B cell (primary cell): ENCODE measurements around the gene DLD. TPM values are rescaled to one million over a fixed set of nuclear protein-coding genes. Genes with fewer than 3 reads are reported as not detected.

ENCODE experiments used
- ATAC-seq: fragments of 200-7000 bp; cut with Tn5 transposase; one replicate; pipeline ENCODE4 v1.10.0; 2021; ENCODE audit warnings: low read depth, mild to moderate bottlenecking, moderate number of reproducible peaks, moderate library complexity
- CTCF ChIA-PET: fragments of 350-600 bp; sonication (Branson Sonifier 250); formaldehyde crosslinking; loops from one replicate; lab custom pipeline; 2021; ENCODE audit warnings: antibody characterized with exemption, inconsistent platforms; lab: Charles Lee
- POLR2A ChIA-PET: fragments of 350-600 bp; sonication (Branson Sonifier 250); formaldehyde crosslinking; loops from one replicate; lab custom pipeline; 2021; ENCODE audit warnings: antibody characterized with exemption; lab: Charles Lee
- DNase-seq: peaks from one replicate; pipeline ENCODE4 v3.0.0; 2013
- H2AFZ ChIP-seq: 2 replicates; pipeline ENCODE4 v1.6.1; 2012; ENCODE audit warnings: mild to moderate bottlenecking, low read depth, low read length; ENCODE audit not compliant: insufficient read depth, poor library complexity, severe bottlenecking
- H3K27ac ChIP-seq, 2 donors: 1 replicate in 1 of 2; 2 replicates in 1 of 2; pipeline ENCODE4 v1.5.1; 2012 to 2013; ENCODE audit warnings: low read length in 2 of 2, mild to moderate bottlenecking in 2 of 2, moderate library complexity in 1 of 2
- H3K27me3 ChIP-seq, 4 experiments: fragments of 200-600 bp in 1 of 4; sonication (generic) in 1 of 4; replicated peaks in 1 of 4; 1 replicate in 2 of 4; 2 replicates in 2 of 4; pipeline versions ENCODE4 v1.6.1 to v1.7.0; 2013 to 2016; ENCODE audit warnings: low read length in 3 of 4, mild to moderate bottlenecking in 2 of 4, mixed read lengths in 1 of 4, moderate library complexity in 1 of 4; ENCODE audit not compliant: insufficient read depth in 4 of 4, control insufficient read depth in 3 of 4; ENCODE audit errors: control extremely low read depth in 1 of 4
- H3K36me3 ChIP-seq, 2 experiments: replicated peaks in 1 of 2; 1 replicate in 1 of 2; 2 replicates in 1 of 2; pipeline versions ENCODE4 v1.6.1 to v1.7.1; 2013; ENCODE audit warnings: low read length in 1 of 2; ENCODE audit not compliant: insufficient read depth in 2 of 2, control insufficient read depth in 1 of 2; ENCODE audit errors: control extremely low read depth in 1 of 2, extremely low read depth in 1 of 2
- H3K4me1 ChIP-seq, 2 donors: fragments of 200-600 bp in 1 of 2; sonication (generic) in 1 of 2; 1 replicate in 1 of 2; 2 replicates in 1 of 2; pipeline versions ENCODE4 v1.5.1 to v1.6.1; 2013 to 2017; ENCODE audit warnings: low read length in 2 of 2; ENCODE audit not compliant: control insufficient read depth in 2 of 2, insufficient read depth in 2 of 2
- H3K4me2 ChIP-seq: replicated peaks from 2 replicates; pipeline ENCODE3; 2012; ENCODE audit warnings: mild to moderate bottlenecking, low read depth, low read length; ENCODE audit not compliant: poor library complexity, severe bottlenecking
- H3K4me3 ChIP-seq, 5 experiments: fragments of 200-600 bp in 1 of 5; sonication (generic) in 1 of 5; 1 replicate in 3 of 5; 2 replicates in 2 of 5; pipeline versions ENCODE4 v1.5.1 to v1.7.0; 2011 to 2016; ENCODE audit warnings: low read length in 4 of 5, mild to moderate bottlenecking in 4 of 5, low read depth in 2 of 5, control low read depth in 1 of 5, moderate library complexity in 1 of 5; ENCODE audit not compliant: insufficient read depth in 1 of 5; ENCODE audit errors: control extremely low read depth in 1 of 5, extremely low read depth in 1 of 5
- H3K79me2 ChIP-seq: fragments of 200-600 bp; sonication (generic); one replicate; pipeline ENCODE4 v1.6.0; 2016; ENCODE audit warnings: low read length; ENCODE audit not compliant: control insufficient read depth, insufficient read depth
- H3K9ac ChIP-seq: fragments of 200-600 bp; sonication (generic); 2 replicates; pipeline ENCODE4 v1.6.1; 2017; ENCODE audit warnings: mild to moderate bottlenecking, low read length, moderate library complexity
- H3K9me3 ChIP-seq, 3 donors: one replicate each; pipeline versions ENCODE4 v1.6.1 to v1.7.1; 2013; ENCODE audit warnings: low read length in 2 of 3; ENCODE audit not compliant: control insufficient read depth in 2 of 3, insufficient read depth in 1 of 3; ENCODE audit errors: control extremely low read depth in 1 of 3
- H4K20me1 ChIP-seq: 2 replicates; pipeline ENCODE4 v1.6.0; 2012; ENCODE audit warnings: mild to moderate bottlenecking, low read length; ENCODE audit not compliant: insufficient read depth, control insufficient read depth, poor library complexity, severe bottlenecking
- H3K27ac Mint-ChIP-seq: one replicate; pipeline ENCODE4 v1.8.0; 2021; ENCODE audit warnings: mixed read lengths
- H3K27me3 Mint-ChIP-seq: one replicate; pipeline ENCODE4 v1.8.0; 2021; ENCODE audit warnings: mixed read lengths
- H3K4me1 Mint-ChIP-seq: one replicate; pipeline ENCODE4 v1.8.0; 2021; ENCODE audit warnings: mixed read lengths
- H3K4me3 Mint-ChIP-seq: one replicate; pipeline ENCODE4 v1.8.0; 2021; ENCODE audit warnings: mixed read lengths
- H3K9me3 Mint-ChIP-seq: one replicate; pipeline ENCODE4 v1.8.0; 2022; ENCODE audit warnings: mixed read lengths; ENCODE audit not compliant: insufficient read depth
- CTCF ChIP-seq: fragments of 200-600 bp; IDR thresholded peaks from one replicate; pipeline ENCODE4 v1.8.0; 2022; ENCODE audit warnings: antibody characterized with exemption, mild to moderate bottlenecking
- EZH2 ChIP-seq: IDR thresholded peaks from 2 replicates; pipeline ENCODE4 v1.6.1; 2012; ENCODE audit warnings: borderline replicate concordance, low read depth, mild to moderate bottlenecking, moderate library complexity, low read length; ENCODE audit not compliant: insufficient read depth, poor library complexity, severe bottlenecking
- WGBS: methylation state at CpG from one replicate; pipeline ENCODE4 v1.1.5; 2013; ENCODE audit warnings: missing lambda C conversion rate; ENCODE audit not compliant: insufficient coverage; 5-methylcytosine and 5-hydroxymethylcytosine counted together
- intact Hi-C: fragments of 100-400 bp; cut with micrococcal nuclease; formaldehyde crosslinking; loops from one replicate; pipeline ENCODE4 v1.10.0; 2022
- polyA plus RNA-seq: library from polyadenylated mRNA; depleted of rRNA; stranded (reverse); fragments of >200 nt; gene quantifications from 2 replicates; pipeline ENCODE4 v1.2.3, GENCODE V29; 2012
- total RNA-seq, 2 donors: library from RNA; stranded (reverse); fragments of 120-200 nt in 1 of 2; gene quantifications; 1 replicate in 1 of 2; 2 replicates in 1 of 2; pipeline versions ENCODE4 v1.2.3 to v1.2.4, GENCODE V29; 2013 to 2022

Gene DLD
- total and polyA plus RNA-seq, 2 donors (not counting 1 experiment from before 2014, with no cell fraction given): 26.7 to 47.9 TPM

DNA sequence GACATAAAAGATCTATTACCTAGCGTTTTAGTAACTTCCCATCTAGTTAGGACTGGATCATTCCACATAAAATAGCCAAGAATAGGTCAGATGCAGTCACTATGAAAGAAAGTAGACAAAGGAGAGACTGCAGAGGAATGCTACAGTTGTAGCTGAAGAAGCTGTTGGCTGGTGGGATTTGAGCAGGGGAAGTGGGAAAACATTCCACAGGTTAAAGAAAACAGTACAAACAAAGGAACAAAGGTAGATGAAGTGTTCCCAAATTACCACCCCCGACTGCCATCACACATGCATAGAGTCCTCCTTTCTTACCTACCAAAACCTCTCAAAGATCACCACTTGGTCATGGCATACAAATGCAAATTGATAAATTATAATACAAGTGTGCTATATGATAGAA lies 41.8 kb downstream of the DLD start:
- H2AFZ ChIP-seq: no peak overlapping the region
- TF ChIP-seq CTCF: no peak
- no peak for TF ChIP-seq EZH2
- ChIA-PET CTCF (no interaction called here), POLR2A (no interaction called here)
- no peak overlapping the region for H3K4me2 ChIP-seq
- no peak for ATAC-seq
- DNase-seq: no peak
- H3K27ac Mint-ChIP-seq: no peak overlapping the region
- WGBS: no CpG with 5 or more reads among the region's 2 CpGs
- H3K79me2 ChIP-seq: no peaks in the 10 kb centered on the region
- H3K9me3 Mint-ChIP-seq: no peaks in the 10 kb centered on the region
- intact Hi-C loops: no loop called here
- no peak overlapping the region for H3K4me3 Mint-ChIP-seq
- H3K9me3 ChIP-seq: no peaks in the 10 kb centered on the region
- no peaks in the 10 kb centered on the region for H4K20me1 ChIP-seq
- H3K9ac ChIP-seq: no peak overlapping the region
- H3K27me3 Mint-ChIP-seq: no peaks in the 10 kb centered on the region
- no peak overlapping the region for H3K4me3 ChIP-seq
- H3K27me3 ChIP-seq: no peaks in the 10 kb centered on the region
- no peak overlapping the region for H3K27ac ChIP-seq
- no peaks in the 10 kb centered on the region for H3K4me1 Mint-ChIP-seq
- peaks cover 0 to 3% of the 10 kb centered on the region in 2 experiments for H3K36me3 ChIP-seq
- H3K4me1 ChIP-seq: no peaks in the 10 kb centered on the region

GRCh38 chr7:107933386-107934013 lies 42.5 kb downstream of the DLD start:
- Histone ChIP-seq H2AFZ (no peak overlapping the region), H4K20me1 (no peaks in the 10 kb centered on the region), H3K79me2 (no peaks in the 10 kb centered on the region), H3K9me3 (no peaks in the 10 kb centered on the region), H3K4me1 (no peaks in the 10 kb centered on the region), H3K27ac (no peak overlapping the region), H3K9ac (no peak overlapping the region), H3K4me2 (no peak overlapping the region), H3K27me3 (no peaks in the 10 kb centered on the region), H3K4me3 (no peak overlapping the region), H3K36me3 (peaks cover 0 to 3% of the 10 kb centered on the region in 2 experiments)
- Mint-ChIP-seq H3K27me3 (no peaks in the 10 kb centered on the region), H3K9me3 (no peaks in the 10 kb centered on the region), H3K4me3 (no peak overlapping the region), H3K4me1 (no peaks in the 10 kb centered on the region), H3K27ac (no peak overlapping the region)
- DNase-seq (no peak), ATAC-seq (no peak)
- intact Hi-C loops: no loop called here
- POLR2A ChIA-PET: no interaction called here
- CTCF ChIA-PET: no interaction called here
- no peak for TF ChIP-seq EZH2
- no peak for TF ChIP-seq CTCF
- no CpG with 5 or more reads among the region's 6 CpGs for WGBS
